GM18909 (cell line): Measurements from ENCODE around the gene RAB21.

Experiments used
- ATAC-seq: cut with Tn5 transposase; IDR thresholded peaks from one replicate; pipeline ENCODE4 v1.9.1; 2021; ENCODE audit warnings: mild to moderate bottlenecking; ENCODE audit not compliant: unreplicated experiment, poor library complexity

RAB21 gene, protein sequence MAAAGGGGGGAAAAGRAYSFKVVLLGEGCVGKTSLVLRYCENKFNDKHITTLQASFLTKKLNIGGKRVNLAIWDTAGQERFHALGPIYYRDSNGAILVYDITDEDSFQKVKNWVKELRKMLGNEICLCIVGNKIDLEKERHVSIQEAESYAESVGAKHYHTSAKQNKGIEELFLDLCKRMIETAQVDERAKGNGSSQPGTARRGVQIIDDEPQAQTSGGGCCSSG

DNA sequence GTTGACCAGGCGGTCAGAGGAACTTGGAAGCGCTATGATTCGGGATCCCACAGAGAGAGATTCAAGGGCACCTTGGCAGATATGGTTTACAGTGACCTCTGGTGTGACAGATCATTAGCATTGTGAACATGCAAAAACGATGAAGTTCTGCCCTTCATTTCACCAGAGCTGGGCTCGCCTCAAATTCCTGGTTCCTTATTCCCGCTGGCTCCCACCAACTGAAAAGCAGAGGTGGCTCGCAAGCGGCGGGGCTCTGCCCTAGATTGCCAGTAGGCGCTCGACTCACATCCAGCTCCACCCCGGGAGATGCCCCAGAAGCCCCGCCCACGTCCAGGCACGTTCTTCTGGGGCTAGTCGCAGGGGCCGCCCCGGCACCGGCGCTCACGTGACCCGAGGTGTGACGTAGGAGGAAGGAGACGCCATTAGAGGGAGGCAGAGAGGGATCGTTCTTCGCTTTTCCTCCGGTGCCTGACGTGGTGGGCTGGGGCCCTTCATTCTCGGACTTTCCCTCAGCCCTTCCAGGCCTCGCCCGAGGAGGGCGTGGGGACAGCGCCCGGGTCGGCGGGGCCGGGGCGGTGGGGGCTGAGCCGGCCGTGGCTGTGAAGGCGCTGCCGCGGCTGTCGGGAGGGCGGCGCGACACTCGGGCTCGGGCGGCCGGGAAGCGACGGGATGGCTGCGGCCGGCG lies at the start of gene RAB21:
TSS of gene RAB21 (plus strand) at position 403 of the 685 bp plus-strand sequence. CDS start at position 670, 267 bp downstream.
- ATAC-seq: peak; percentile 96

DNA sequence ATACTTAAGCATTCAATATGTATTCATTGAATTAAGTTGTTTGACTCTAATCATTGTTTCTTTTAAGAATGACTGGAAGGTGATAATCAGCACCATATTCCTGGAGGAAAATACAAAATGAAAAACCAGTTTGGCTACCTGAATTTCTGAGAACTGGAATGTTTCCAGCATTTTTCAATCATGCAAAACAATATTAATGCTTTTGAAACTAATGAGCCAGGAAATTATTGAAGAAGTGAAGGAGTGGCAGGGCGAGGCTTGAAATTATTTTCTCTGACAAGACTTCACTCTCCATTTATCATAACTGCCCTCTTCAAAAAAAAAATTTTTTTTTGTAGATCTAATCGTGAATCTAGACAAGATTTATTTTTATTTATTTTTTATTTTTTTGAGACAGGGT lies 49.7 kb upstream of the RAB21 start:
- ATAC-seq: no peak

DNA sequence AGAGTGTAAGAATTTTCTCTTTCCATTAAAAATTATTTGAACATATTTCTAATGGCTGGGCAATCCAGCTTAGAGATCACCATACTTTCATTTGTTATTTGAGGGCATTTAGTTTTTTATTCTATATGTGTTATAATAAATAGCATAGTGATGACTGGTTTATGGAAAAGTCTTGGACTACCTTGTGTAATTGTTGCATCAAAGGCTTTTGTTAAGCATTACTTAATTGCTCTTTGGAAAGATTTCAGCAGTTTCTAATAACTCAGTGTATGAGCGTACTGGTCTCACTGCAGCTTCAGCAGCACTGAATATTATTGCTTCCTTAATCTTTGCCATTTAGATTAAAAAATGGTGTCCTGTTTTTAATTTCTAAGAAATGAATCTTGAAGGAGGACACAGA lies 46.0 kb upstream of the RAB21 start:
- ATAC-seq: no peak

DNA sequence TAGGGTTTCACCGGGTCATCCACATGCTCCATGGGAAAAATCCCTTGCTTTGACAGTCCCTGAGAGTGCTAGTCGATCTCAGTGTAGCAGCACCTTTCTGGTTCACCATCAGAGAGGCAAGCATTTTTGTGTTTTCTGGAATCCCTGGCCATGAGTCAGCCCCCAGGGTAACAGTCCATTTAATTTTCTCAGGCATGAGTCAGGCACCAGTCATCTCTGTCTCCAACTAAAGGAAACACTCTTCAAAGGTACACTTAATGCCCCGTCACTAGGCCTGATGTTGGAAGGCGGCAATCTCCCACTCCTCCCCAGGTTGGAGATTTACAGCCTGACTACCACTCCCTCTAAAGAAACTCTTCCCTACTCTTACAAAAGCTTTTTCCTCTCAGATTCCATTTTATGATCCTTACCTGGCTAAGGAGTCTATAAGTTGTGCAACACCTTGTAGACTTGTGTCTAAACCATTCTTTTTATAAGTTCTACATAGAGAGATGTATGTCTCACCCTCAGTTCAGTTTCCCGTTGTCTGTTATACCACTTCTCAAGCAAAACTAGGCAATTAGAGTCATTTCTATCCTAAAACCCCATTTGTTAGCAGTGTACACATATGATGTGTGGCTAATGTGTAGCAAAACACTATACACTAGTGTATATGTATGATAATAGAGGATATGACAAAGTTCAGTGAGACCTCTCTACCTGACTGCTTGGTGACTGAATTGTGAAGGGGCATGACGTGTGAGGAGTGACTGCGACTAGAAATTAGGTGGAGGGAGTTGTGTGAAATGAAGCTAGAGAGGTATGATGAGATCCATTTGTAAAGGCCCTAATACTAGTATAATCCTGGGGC lies 44.2 kb upstream of the RAB21 start:
- no peak for ATAC-seq

DNA sequence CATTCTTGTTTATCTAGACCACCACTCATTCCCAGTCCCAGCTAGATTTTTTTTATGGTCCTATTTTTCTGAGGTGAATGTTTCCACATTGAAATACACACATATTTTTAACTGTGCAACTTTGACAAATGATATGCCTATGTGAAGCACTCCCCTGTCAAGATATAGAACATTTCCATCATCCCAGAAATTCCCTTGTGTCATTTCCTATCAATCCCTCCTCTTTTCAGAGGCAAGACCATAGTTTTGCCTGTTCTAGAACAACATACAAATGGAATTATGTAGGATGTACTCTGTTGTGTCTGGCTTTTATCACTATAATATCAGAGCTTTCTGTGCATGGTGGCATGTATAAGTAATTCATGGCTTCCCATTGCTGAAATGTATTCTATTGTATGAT lies 36.1 kb upstream of the RAB21 start:
- no peak for ATAC-seq

DNA sequence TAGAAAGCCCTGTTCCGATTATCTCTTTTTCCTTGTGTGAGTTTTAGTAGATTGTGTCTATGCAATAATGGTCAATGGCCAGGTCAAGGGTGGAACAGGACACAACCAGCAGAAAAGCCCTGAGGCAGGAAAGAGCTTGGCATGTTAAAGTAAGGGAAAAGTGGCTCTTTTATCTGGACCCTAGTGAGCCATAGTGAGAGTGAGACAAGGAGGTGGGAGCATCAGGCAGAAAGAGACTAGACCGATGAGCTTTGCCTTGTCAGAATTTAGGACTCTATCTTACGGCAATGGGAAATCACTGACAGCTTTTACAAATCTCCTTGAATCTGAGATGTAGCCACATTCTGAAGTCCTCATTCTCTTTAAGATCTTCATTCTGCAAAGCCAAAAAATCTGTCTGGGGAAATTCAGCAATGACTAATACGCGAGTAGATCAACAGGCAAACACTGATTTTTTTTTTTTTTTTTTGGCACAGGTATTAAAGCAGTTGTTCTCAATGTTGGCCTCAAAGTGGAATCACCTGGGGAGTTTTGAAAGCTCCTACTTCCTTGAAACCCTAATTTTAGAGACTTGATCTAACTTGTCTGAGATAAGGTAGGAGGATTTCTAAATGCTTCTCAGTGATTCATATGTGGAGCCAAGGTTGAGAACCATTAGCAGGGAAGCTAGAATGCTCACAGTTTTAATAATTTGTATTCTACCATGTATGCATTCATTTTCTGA lies 34.9 kb upstream of the RAB21 start:
- no peak for ATAC-seq

DNA sequence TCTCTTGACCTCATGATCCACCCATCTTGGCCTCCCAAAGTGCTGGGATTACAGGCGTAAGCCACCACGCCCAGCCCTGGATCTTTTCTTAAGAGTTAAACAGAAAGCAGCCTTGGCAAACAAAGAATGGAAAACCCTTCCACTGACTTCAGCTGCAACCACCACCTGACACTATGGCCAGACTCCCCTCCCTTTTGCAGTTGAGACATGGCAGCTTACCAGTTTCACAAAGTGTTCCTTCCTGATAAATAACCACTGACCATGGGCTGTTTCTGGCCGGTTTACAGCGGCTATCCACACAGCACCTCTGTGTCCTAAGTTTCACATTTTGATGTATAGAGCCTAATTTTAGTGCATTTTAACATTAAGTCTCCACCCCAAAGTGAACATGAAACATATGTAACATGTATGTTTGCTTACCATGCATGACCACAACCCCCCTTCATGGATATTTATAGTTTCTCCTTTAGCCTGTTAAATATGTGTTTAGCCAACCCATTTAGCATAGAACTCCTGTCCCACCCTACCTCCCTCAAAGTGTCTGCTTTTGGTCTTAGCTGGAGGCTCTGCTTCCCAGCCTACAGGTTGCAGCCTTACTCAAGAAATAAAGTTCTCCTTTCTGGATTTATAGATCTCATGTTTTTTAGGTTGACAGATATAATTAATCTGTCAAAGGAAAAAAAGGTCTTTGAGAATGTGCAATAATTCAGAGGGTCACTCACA lies 32.7 kb upstream of the RAB21 start:
- ATAC-seq: no peak

DNA sequence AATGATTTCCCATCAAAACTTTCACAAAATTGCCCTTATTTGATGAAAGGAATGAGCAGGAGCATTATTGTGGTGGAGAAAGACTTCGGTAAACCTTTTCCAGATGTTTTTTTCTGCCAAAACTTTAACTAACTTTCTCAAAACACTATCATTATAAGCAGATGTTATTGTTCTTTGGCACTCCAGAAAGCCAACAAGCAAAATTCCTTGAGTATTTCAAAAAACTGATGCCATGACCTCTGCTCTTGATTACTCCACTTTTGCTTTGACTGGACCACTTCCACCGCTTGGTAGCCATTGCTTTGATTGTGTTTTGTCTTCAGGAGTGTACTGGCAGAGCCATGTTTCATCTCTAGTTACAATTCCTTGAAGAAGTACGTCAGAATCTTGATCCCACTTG lies 29.7 kb upstream of the RAB21 start:
- ATAC-seq: no peak

DNA sequence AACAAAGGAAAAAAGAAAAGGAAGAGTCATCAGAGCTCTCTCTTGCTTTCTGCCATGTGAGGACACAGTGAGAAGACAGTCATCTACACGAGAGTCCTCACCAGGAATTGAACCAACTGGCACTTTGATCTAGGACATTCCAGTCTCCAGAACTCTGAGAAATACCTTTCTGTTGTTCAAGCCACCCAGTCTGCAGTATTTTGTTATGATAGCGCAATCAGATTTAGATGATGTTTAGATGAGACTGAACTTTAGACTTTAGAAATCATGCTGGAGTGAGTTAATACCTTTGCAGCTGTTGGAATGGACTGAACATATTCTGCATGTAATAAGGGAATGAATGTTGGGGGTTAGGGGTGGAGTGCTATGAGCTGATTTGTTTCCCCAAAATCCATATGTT lies 28.1 kb upstream of the RAB21 start:
- no peak for ATAC-seq

DNA sequence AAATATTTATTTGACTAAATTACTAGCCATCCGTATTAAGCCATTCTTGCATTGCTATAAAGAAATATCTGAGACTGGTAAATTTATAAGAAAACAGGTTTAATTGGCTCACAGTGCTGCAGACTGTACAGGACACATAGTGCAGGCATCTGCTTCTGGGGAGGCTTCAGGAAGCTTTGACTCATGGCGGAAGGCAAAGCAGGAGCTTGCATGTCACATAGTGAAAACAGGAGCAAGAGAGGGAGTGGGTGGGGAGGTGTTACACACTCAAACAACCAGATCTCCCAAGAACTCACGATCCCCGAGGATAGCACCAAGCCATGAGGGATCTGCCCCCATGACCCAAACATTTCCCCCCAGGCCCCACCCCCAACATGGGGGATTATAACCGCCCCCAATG lies 26.7 kb upstream of the RAB21 start:
- no peak for ATAC-seq

DNA sequence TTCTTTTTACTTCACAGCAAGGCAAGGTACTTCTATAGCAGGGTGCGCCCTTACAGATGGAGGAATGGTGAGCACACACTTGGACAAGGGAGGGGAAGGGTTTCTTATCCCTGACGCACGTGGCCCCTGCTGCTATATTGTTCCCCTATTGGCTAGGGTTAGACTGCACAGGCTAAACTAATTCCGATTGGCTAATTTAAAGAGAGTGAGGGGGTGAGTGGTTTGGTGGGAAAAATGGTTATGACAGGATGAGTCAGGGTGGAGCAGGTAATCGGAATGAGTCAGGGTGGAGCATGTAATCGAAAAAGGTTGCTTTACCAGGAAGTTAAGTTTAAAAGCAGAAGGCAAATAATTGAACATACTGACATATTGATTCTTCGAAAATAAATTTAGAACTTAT lies 23.7 kb upstream of the RAB21 start:
- no peak for ATAC-seq

DNA sequence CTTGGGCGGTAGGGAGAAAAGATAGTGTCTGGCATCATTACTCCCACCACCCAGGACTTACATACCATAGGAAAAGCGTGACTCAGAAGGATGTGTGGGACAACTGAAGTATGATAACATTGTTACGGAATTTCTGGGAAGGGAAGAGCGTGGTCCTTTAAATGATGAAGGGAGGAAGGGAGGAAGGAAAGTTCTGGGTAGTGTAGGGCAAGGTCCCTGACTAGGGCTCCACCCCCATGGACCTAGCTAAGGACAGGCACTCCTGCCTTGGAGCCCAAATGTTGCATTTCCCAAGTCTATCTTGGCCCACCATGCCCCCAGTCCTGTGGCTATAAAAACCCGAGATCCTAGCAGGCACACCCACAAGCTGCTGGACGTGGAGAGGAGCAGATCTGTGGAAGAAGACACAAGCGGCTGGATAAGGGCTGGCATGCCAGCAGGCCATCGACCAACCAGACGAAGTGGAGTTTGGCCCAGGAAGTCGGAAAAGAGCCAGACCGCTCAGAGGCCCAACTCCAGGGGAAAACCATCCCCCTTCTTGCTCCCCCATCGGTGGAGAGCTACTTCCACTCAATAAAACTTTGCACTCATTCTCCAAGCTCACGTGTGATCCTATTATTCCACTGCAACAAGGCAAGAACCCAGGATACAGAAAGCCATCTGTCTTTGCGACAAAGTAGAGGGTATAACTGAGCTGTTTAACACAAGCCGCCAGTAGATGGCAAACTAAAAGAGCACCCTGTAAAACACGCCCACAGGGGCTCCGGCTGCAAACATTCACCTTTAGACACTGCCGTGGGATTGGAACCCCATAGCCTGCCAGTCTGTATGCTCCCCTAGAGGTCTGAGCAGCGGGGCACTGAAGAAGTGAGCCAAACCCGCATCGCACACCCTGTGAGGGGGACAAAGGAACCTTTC lies 23.0 kb upstream of the RAB21 start:
- no peak for ATAC-seq

DNA sequence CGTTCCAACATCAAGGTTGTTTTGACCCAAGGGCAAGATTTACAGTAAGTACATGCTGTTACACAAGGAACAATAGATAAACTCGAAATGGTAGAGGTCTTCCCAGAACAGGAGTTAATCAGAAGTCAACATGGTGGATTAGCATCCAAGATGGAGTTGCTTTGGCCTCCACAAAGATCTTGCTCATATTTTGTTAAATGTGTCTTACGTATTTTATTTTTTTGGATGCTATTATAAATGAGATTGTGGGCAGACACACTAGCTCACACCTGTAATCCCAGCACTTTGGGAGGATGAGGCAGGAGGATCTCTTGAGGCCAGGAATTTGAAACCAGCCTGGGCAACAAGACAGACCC lies 22.3 kb upstream of the RAB21 start:
- ATAC-seq: no peak

DNA sequence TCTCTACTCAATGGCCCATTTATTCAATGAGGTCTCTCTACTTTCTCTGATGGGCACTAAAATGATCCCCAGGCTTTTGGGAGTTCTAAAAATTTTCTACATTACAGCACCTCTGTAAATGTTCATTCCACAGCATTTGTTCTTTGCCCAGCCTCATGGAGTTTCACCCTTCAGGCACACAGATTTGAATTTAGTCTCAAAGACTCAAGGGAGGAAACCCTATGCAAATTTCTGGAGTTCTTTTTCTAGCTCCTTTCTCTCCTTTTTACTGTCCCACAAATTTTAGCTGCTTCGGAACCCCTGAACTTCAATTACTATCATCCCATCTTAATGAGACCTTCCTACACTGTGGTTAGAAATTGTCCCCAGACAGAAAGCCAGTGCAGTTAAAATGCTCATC lies 17.5 kb upstream of the RAB21 start:
- ATAC-seq: no peak

DNA sequence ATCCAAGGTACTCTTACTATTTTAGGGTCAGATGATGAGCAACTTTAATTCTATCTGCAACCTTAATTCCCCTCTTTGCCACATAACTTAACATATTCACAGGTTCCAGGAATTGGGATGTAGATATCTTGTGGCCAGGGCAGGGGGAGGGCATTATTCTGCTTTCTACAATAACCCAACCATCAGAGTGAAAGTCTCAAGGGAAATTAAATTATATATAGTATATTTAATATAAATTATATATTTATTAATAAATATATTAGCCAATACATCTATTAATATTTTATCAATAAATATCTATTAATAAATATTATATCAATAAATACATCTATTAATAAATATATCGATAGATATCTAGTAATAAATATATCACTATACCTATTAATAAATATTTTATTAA lies 11.7 kb upstream of the RAB21 start:
- no peak for ATAC-seq

DNA sequence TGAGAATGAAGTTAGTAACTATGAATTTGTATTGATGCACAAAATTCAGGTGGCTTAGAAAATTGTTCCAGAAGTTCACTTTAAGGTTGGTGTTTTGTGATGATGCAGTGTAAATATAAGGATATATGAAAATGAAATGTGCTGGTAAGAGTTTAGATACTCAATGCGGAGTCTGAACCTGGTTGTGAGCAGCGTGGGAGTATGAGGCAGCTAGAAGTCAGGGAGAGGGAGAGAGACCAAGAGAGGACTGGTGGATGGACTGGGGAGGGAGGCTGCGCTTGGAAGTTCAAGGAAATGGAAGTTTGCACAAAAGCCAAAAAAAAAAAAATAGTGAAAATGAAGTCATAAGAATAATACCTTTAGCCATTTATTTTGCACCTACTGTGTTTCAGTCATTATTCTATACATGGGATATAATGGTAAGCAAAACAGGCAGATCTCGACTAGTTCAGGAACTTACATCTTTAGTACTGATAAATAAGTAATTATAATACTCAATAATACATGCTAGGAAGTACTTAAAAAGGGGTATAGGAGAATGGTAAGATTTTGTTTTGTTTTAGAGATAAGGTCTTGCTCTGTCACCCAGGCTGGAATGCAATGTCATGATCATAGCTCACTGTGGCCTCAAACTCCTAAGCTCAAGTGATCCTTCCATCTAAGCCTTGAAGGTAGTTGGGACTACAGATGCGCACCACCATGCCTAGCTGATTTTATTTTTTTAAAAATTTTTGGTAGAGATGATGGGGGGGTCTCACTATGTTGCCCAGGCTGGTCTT lies 10.0 kb upstream of the RAB21 start:
- no peak for ATAC-seq

DNA sequence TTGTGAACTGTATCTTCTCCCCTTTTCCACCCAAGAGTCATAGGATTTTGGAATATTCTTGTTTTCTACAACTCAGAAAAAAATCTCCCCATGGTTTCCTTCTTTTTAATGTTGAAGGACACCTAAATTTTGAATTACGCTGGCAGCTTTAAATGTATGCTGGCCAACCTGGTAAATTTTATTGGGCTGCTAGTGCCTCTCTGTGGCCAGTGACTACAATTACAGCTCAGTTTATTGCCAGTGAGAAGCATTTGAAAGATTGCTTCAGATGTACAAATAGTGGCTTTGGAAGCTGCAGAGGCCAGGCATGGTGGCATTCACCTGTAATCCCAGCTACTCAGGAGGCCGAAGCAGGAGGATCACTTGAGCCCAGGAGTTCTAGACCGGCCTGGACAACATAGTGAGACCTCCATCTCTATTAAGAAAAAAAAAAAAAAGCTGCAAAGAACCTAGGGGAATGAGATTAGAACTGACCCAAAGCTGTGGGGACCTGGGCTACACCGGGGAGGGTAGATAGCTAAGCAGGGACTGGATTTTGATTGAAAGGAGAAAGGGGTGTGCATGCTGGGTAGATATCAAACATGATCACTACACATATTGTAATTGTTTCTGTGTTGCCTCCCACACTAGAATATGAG lies 7.6 kb upstream of the RAB21 start:
- ATAC-seq: peak; percentile 92
